GM21825 (cell line): ENCODE measurements around the gene GGA3.
"Not testable (repeated sequence)": the region's sequence is repeated elsewhere in the genome, so short reads cannot be mapped to it uniquely, and the experiment has no call there.

Source experiments
- ATAC-seq: cut with Tn5 transposase; IDR thresholded peaks from one replicate; pipeline ENCODE4 v1.9.1; 2021; ENCODE audit warnings: mild to moderate bottlenecking, moderate library complexity; ENCODE audit not compliant: unreplicated experiment

GGA3 gene

GRCh38 chr17:75228305-75228704, 33.1 kb downstream of the GGA3 start:
- ATAC-seq = no peak

DNA sequence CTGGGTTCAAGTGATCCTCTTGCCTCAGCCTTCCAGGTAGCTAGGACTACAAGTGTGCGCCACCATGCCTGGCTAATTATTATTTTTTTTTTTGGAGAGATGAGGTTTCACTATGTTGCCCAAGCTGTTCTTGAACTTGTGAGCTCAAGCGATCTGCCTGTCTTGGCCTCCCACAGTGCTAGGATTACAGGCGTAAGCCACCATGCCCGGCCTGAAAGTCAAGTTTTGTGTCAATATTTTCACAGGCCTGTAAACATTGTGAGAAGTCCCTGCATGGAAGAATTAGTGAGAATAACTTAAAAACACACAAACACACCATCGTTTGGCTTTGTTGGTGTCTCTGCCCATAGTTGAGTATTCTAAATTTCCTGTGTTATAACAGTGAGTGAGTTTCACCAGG, 33.7 kb downstream of the GGA3 start:
- ATAC-seq = no peak

DNA sequence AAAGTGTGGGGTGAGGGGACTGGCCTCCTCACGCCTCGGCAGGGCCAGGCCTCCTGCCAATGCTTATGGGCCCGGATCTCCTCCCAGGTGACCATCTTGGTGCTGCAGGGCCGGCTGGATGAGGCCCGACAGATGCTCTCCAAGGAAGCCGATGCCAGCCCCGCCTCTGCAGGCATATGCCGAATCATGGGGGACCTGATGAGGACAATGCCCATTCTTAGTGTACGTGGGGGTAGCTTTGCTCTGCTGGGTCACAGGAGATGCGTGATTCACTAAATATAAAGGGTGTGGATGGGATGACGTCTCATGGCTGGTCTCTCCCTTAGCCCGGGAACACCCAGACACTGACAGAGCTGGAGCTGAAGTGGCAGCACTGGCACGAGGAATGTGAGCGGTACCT, 36.4 kb downstream of the GGA3 start:
- ATAC-seq = no peak

DNA sequence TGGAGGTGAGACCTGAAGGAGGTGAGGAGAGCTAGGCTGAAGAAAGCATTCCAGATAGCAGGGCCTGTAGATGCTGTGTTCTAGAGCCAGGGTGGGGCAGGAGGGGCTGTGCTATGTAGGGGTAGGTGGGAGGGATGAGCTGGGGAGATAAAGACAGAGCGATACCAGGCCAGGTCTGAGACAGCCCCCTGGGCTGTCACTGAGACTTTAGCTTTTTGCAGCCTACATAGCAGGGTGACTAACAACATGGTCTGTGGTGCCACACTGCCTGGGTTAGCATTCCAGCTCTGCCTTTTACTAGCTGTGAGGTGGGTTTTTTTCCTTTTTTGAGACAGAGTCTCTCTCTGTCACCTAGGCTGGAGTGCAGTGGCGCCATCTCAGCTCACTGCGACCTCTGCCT, 41.6 kb downstream of the GGA3 start:
- no peak for ATAC-seq

GRCh38 chr17:75218131-75218530, 43.3 kb downstream of the GGA3 start:
- ATAC-seq = no peak

- ATAC-seq = no peak
Measured at GRCh38 chr17:75209061-75209460, 52.3 kb downstream of the GGA3 start.

DNA sequence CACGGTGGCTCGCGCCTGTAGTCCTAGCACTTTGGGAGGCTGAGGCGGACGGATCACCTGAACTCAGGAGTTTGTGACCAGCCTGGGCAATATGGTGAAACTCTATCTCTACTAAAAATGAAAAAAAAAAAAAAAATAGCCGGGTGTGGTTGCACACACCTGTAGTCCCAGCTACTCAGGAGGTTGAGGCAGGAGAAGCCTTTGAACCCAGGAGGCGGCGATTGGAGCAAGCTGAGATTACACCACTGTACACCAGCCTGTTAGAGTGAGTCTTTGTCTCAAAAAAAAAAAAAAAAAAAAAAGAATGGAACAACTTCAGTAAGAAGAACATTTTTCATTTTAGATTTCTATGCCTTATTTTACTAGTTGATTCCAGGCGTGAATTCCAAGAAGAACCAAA, 53.2 kb downstream of the GGA3 start:
- no peak for ATAC-seq

DNA sequence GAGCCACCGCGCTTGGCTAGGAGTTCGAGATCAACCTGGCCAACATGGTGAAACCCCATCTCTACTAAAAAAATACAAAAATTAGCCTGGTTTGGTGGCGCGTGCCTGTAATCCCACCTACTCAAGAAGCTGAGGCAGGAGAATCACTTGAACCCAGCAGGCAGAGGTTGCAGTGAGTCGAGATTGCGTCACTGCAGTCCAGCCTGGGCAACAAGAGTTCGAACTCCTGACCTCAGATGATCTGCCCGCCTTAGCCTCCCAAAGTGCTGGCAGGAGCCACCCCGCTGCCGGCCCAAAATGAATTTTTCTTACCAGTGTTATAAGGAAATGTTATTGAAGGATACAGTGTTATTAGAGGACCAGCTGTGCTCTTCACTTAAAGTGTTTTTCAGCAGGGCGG, 53.6 kb downstream of the GGA3 start:
- ATAC-seq = no peak

- not testable (repeated sequence) for ATAC-seq
Measured at GRCh38 chr17:75207050-75207407, 54.4 kb downstream of the GGA3 start.

- peak; percentile 15 for ATAC-seq
Measured at GRCh38 chr17:75205793-75206163, 55.6 kb downstream of the GGA3 start.

- ATAC-seq = peak; percentile 71
Measured at GRCh38 chr17:75205037-75205792, 56.2 kb downstream of the GGA3 start, which contains the start of gene NUP85. TSS of gene NUP85 (plus strand) at chr17:75205679. CDS start at chr17:75205762, 83 bp downstream.

DNA sequence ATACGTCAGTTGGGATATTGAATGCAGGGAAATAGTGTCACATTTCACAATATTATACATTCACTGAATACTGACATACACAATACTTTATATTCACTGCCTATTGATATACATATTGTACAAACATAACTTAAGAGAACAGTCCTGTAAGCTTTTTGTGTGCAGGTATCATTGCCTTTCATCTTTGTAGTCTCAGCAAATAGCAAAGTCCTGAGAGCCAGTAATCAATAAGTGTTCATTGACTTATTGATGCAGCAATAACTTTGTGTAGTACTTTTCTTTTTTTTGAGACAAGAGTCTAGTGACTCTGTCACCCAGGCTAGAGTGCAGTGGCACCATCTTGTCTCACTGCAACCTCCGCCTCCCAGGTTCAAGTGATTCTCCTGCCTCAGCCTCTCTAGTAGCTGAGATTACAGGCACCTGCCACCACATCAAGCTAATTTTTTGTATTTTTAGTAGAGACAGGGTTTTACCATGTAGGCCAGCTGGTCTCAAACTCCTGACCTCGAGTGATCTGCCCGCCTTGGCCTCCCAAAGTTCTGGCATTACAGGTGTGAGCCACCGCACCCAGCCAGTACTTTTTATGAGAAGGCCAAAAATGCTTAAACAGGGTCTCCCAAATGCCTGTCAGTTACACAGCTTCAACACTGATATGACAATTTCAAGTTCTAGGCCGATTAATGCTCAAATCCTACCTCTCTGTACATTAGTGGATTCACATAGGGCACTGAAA, 61.4 kb downstream of the GGA3 start:
- no peak for ATAC-seq

GRCh38 chr17:75194879-75195278, 66.5 kb downstream of the GGA3 start:
- ATAC-seq = no peak

DNA sequence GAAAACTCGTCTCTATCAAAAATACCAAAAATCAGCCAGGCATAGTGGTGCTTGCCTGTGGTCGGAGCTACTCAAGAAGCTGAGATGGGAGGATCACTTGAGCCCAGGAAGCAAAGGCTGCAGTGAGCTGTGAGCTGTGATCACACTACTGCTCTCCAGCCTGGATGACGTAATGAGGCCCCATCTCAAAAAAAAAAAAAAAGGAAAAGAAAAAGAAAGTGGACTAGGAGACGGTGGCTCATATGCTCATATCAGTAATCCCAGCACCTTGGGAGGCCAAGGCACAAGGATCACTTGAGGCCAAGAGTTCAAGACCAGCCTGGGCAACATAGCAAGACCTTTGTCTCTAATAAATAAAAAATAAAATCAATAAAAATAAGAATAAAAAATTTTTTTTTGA, 69.8 kb downstream of the GGA3 start:
- ATAC-seq = no peak

DNA sequence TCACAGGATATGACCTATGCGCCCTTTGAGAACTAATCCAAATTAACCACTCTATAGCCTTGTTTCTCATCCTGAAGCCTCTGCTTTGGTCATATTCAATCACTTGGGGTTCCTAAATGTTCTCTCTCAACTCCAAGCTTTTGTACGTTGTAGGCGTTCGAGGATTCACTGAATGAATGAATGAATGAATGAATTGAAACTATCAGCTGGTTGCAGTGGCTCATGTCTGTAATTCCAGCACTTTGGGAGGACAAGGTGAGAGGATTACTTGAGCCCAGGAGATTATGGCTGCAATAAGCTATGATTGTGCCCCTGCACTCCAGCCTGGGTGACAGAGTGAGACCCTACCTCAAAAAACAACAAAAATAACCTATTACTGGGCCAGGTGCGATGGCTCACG, 72.8 kb downstream of the GGA3 start:
- no peak for ATAC-seq
